CD4-positive, alpha-beta T cell treated with Interleukin-15 for 4 hours (primary cell): ENCODE measurements around the gene FAM53B.

ENCODE experiments used
- DNase-seq: peaks from one replicate; pipeline ENCODE4 v3.0.0-alpha.2; 2020; ENCODE audit warnings: low spot score

Gene FAM53B

DNA sequence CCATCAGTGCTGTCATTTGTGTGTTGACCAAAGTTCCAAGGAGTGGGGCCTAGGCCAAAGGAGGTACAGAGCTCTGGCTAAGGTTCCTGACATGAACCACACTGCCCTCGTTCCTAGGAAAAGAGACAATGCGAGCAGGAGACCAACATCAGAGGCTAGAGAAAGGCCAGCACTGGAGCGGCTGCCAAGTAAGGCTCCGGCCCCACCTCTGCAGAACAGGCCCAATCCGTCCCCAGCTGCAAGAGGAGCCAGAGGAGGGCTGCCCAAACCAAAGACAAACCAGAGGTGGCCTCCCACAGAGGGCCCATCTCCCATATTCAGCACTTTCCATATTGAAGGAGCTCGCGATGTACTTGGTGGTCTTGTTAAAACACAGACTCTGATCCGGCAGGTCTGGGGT lies 81.0 kb downstream of the FAM53B start:
- DNase-seq = no peak

DNA sequence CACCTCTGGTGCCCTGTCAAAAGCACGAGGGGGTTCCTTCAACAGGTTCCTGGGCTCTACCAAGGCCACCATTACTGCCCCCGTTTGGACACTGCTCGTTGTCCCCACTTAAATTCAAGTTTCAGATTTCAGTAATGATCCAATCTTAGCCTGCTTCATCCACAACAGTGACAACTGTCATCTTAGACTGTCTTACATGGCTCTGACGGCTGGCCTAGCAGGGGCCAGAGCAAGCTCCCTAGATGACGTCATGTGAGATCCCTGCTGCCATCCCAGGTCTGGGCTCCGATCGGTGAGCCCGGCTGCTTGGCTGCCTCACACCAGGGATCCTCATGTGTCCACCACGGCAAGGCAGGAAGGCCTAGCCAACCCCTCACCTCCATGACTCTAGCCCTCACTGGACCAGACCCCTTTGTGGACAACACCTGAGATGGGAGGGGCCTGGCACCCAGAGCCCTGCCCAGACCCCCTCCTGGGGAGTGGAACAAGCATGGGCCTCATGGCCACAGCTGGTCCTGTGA lies 82.5 kb downstream of the FAM53B start:
- no peak for DNase-seq

DNA sequence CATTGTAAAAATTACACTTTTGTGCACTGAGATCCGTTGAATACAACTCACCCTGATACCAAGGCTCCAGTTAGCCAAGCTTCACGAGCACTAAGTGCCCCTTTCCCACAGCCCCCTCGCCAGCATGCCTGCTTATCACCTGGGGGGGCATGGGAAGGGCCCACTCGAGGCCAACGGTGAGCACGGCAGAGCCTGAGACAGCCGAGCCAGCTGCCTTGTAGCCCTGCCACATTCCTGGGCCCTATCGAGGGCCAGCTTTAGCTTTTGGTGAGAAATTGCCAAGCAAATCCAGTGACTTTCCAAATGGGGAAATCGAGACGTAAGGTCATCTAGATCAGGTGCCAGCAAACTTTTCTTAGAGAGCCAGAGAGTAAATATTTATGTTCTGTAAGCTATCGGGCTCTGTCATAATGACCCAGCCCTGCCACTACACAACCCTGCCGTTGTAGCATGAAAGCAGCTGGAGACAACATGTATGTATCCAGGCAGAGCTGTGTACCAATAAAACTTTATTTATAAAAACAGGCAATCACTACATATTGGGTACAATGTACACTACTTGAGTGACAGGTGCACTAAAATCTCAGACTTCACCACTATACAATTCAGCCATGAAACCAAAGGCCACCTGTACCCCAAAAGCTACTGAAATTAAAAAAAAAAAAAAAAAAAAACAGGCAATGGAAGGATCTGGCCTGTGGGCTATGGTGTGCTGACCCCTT lies 83.6 kb downstream of the FAM53B start:
- no peak for DNase-seq

DNA sequence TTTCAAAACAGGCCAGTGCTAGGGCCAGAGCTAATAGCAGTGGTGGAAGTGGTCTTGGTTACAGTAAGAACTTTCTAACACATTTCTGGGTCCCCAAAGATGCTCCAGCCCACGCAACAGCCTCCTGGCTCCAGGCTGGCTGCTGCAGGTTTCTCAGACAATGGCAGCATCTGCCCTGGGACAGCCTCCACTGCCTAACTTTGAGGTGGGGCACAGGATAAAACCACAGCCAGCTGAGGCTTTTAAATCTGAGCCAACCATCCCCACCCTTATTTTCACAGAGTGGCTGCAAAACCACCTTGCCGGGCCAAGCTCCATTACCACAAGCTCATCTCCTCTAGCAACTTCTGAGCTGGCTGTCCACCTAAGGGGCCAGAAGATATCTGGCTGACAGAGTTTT lies 84.8 kb downstream of the FAM53B start:
- peak; percentile 33 for DNase-seq

DNA sequence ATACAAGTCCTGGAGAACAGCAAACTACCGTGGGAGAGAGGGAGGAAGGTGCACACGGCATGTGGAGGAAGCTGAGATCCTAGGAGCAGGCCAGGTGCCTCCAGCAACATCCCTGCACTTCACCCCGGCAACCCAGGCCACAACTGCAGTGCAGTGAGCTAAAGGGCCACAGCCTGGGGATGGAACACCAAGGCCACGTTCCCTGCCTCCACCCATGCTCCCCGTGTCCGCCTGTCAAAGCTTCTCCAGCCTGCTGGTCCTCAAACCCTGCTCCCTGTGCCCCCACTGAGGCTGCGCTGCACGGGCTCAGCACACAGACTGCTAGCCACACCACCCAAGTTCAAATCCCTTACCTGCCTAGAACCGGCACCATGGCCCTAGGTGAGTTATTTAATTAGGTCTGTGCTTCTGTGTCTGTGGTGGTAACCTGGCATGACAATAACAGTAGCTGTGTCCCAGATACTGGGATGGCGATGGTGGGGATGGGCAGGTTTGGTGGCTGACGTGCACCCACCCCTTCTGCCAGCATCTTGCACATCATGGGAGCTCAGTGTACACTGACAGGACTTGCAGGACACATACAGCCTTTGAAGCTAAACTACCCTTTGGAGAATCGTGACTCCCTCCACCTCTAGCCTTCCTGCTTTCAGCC lies 85.5 kb downstream of the FAM53B start:
- DNase-seq = no peak

DNA sequence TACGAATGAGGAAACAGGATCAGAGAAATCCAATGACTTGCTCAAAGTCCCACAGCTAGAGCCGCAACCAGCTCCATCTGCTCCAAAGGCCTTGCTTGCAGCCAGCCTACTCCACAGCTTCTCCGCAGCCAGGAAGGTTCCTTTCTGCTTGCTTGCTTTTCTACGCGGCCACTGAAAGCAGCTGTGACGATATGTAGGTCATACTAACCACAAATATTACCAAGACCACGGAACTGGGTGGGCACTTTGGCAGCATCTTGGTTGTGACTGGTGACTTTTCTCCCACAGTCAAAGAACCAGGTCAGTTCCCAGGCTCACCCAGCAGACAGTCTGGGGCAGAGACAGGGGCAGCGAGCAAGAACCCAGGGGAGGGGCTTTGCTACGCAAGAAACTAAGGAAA lies 86.4 kb downstream of the FAM53B start:
- peak; percentile 70 for DNase-seq

DNA sequence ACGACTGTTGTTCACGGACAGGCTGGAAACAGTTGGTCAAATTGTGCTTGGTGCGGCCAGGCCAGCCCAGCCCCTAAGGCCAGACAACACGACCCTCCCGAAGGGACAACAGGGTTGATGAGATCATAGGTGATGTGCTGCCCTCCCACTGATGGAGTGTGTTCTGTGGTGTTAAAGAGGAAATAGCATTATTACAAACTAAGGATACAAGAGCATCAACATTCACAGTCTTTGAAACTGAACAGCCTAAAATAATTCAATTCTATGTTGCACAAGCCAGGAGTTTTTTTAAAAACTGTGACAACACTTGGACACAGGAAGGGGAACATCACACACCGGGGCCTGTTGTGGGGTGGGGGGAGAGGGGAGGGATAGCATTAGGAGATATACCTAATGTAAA lies 87.6 kb downstream of the FAM53B start:
- DNase-seq = no peak

DNA sequence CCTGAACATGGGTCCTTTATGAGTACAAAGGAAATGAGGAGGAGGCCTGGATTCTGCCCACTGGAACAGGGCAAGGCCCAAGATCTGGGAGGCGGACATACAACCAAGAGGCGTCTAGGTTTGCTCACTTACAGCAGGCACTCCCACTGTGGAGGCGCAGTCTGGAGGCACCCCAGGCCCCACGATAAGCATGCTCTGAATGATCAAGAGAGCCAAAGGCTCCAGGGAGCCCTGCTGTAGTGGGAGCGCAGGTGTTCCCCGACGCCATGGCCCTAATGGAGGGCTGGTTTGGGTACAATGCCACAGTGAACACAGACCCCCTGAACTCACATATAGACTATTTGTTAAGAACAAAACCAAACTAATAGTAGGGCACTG lies 88.1 kb downstream of the FAM53B start:
- no peak for DNase-seq

DNA sequence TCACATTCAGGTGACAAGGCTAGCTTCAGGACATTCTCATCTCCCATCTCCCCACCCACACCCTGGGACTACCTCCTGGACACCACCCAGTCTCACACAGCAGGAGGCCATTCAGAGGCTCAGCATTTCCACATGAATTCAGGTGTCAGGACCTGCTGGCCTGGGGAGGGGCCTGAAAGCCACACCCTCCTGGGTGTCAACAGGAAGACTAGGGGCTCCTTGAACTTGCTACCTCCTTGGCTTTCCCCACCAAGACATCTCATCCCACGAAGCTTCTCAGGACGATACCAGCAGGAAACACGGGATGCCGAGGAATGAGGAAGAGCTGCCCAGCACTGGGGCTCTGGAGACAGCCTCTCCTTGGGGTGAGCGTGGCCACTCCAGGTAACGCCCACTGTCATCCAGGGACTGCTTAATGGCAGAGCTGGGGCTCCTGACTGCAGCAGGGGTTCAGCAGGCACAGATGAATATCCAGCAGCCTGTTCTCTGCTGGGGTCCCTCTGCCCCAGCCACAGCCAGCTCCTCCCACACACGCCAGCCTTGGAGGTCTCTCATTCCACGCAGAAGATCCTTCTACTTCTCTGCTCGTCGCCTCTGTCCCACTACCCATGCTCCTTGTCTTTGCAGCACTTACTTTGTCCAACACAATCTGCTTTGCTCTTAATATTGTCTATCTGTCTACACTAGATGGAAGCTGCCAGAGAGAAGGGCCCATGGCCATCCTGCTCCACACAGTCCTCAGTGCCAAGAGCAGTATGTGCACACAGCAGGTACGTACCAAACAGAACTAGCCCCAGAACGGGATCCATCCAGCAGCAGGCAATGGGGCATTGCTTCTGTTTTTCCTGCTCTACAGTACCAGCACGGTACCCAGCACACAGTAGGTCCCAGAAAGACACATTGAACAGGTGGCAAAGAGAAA lies 88.7 kb downstream of the FAM53B start:
- DNase-seq = no peak

DNA sequence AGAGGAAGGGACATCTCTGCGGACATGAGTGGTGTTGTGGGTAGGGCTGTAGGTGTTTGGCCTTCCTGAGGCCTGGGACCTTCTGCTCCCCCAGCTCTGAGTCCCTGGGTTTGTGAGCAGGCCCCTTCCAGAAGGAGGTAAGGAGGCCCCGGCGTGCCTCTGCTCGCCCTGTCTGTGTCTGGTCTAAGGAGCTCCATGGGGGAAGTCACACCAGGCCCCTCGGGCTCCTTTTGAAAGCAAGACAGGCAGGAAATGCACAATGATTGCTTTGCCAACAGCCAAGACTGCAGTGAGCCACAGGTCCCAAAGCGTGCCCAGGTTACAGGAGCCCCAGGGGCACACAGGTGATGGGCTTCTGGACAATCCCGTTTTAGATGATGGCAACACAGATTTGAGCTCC lies 89.5 kb downstream of the FAM53B start:
- no peak for DNase-seq

DNA sequence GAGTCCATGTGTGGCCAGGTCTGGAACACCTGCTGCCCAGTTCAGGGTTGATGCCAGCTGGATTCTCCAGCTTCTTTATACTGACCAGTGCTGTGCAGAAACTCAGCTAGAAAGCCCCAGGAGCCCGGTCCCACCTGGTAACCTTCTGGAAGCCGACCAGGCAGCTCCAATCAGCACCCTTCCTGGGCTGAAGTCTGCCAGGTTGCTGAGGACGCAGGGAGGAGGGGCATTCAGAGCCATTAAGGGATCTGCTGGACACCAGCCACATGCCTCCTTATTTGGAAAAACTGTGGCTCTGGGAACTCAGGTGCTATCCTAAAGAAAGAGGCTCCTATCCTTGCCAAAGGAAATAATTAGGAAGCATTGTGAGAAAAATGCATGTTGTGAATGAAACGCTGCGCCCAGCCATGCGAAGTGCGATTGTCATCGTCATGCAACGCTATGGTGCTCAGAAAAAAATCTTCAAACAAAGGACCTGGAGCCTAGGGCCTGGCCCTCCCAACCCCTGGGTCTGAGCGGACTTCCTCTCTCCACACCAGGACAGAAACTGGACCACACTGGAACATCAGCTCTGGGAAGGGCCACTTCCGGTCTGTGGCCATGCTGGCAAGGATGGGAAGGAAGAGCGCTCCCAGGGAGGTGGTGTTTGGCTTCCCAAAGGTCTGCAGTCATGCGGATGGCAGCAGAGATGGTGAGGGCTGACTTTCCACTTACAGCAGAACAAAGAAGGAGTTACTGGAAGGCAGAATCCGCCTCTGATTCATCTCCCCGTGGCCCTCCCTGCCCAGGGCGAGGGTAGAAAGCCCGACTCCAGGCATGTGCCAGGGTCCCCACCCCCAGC lies 90.1 kb downstream of the FAM53B start:
- no peak for DNase-seq

DNA sequence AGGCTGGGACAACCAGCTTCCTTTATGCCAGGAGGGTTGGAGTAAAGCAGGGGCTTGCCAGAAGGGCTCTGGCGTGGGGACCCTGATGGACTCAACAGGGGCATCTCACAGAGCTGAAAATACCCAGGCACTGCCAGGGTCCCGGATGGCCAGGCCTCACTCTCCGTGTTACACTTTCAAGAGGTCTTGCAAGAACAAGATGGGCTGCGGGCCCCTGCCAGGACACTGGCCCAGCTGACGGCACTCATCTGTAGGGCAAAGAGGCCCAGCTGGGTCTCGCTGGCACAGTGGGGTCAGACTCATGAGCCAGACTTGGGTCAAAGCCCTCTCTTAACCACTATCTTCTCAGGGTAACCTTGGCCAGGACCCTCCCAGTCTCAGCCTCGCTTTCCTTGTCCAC lies 90.9 kb downstream of the FAM53B start:
- DNase-seq = no peak

DNA sequence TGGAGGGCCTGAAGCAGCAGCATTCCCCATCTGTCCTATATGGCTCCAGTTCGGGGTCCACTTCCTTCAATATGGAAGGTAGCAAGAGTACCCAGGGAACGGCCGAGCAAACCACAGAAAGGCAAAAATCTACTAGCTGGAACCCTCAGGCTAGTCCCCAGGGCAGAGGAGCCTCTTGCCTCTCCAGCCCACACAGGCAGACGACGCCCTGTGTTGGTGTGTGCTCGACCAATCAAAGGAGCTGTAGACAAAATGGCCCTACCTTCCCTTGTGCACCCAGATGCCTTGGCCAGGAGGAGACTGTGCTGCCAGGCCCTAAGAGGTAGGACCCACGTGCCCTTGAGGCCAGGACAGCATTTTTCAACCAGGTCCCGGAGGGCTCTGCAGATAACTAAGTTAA lies 91.5 kb downstream of the FAM53B start:
- DNase-seq = no peak

DNA sequence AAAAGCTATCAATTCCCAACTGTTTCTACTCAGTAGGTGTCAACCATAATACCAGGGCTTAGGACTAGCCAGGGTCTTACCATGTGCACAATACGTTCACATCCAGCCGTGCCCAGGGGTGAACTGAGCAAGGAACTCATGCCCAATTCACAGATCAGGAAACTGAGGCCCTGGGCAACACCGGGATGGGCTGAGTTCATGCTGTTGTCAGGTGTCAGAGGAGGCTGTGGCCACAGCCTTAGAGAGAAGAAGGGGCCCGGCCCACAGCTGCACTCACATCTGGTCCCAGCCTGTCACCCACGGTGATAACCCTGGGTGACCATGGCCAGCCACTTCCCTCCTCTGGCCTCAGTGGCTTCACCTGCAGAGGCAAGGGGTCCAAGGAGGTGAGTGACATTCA lies 92.0 kb downstream of the FAM53B start:
- DNase-seq = no peak

DNA sequence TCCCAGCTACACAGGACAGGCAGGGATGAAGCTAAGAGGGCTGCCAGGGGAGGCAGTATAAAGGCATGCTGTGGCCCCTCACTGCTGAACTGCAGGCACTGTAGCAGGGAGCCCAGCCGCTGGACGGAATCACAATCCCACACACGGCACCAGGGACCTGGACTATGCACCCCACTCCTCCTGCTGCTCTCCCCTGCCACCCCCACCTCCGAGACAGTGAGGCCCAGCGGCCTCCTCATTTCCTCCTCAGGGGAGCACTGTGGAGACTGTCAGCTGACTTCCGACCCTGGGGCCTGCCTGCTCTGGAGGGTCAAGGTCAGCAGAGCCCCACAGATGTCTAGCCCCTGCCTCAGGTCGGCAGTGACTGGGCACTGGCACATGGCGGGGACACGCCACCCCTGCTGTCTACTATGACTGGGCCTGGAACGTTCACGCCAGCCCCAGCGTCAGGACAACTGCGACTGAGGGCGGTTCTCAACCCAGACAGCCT lies 92.7 kb downstream of the FAM53B start:
- no peak for DNase-seq

DNA sequence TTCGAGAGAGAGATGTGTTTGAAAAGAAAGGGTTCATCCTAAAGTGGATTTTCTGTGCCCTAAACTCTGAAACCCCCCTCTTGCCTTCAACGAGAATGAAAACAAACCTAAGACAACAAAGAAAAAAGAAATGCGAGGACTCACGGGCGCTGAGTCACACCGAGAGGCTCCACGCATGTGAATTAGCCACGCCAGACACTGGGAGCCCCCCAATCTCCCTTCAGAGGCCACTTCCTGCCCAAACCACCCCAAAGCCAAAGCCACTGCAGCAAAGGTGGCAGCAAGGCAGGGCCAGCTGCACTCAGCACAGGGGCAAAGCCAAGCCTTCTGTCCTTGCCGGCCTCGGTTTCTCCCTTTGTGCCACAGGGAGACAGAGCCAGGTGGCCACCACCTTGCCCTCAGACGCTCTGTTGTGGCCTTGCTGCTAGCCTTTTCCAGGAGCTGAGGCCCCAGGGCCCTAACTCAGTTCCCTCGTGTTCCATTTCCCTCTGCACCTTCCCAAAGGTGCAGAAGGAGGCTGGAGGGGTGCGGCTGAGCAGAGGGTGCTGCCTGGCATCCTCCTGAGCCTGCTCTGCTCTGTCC lies 93.3 kb downstream of the FAM53B start:
- DNase-seq = peak; percentile 80

DNA sequence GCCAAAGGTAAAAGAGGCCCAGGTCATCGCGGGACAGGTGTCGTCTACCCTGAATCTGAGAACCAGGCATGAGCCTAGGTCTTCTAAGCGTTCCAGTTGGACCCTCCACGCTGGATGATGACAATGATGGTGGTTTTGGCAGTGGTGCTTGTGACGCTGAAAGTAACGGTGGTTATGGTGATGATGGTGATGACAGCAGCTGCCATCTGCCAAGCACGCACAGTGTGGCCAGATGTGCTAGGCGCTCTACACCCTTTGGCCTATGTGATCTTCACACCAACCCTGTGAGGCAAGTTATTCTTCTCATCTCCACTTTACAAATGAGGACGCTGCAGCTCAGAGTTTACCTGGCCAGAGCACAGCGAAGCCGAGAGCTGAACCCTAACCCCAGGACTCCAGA lies 93.9 kb downstream of the FAM53B start:
- DNase-seq = peak; percentile 30

DNA sequence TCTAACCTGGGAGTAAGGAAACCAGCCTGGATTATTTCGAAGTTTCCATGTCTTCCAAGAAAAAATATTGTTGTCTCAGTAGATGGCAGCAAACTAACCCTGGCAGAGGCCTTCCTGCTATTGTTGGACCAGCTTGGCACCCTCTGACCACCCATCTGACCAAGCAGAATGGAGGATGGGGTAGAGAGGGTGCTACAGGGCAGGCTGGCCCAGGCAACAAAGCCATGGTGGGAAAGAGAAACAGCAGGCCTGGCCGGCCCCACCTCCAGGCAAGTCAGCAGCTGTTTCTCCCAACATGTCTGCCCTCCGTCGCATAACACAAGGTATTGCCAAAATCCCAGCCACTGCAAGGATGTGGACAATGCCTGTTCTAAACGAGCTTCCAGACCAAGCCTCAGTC lies 95.0 kb downstream of the FAM53B start:
- DNase-seq = no peak

DNA sequence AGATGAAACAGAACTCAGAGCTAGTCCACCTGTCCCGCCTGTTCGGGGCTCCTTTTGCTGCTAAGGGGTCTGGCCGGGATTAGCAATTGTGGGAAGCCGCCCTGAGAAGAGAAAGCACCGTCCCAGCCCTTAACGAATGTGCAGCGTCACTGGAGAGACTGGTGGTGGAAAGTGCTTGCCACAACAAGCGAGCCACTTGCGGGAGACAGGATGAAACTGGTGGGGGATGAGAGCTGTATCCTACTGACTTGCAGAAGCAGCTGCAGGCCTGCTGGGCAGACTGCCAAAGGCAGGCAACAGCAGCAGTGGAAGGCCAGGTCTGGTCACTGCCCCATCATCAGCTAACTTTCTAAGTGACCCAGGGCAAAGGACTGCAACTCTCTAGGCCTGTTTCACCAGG lies 95.4 kb downstream of the FAM53B start:
- peak; percentile 48 for DNase-seq

DNA sequence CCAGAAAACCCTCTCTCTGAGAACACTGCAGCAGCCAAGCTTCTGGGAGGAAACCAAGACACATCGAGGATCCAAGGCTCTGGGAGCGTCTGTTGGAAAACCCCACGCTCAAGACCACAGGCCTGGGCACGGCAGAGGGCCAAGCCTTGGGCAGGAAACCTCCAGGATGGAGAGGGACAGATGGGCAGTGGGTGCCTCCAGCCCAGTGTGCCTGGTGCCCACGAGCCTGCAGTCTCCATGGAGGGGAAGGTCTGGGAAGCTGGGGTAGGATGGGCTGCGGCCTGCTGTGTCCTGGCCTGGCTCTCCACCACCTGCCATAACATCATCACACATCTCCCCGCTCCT lies 96.1 kb downstream of the FAM53B start:
- DNase-seq = no peak

DNA sequence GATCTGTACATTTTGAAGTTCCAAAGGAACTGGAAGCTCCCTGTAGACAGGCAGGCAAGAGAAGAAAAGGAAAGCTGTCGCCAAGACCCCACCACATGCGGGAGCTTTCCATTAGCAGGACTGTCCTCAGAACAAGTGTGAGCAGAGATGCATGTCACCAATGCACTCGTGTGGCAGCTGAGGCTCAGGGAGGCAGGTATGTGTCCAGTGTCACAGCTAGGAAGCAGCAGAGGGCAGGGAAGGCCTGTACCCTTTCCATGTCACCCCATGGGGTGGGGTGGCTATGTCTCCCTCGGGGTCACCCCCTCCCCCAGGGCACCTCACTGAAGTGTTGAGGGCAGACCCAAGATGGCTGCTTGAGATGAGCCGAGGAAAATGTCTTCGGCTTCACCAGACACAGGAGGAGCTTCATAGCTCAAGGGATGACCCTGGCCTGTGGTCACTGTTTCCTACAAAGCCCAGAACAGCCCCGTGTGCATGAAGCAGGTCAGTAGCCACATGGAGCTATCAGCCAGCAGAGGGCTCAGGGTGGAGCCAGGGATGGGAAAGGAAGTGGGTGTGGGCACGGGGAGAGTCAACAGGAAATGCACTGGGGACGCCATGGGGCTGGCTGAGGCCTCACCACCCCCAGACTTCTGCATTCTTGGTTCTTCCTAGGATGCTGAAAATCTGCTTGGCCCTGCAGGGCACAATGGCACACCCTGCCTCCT lies 96.6 kb downstream of the FAM53B start:
- peak; percentile 77 for DNase-seq
